RWPE2 (cell line): ENCODE measurements around the gene SAP30BP.

Experiments
- ATAC-seq: fragments of 200-7000 bp; cut with Tn5 transposase; 3 replicates; pipeline ENCODE4 v1.9.1; 2021; ENCODE audit warnings: low read depth
- DNase-seq: peaks from one replicate; pipeline ENCODE4 v3.0.0-alpha.2; 2020; ENCODE audit warnings: low spot score
- H3K27ac ChIP-seq: fragments of 450-650 bp; 2 replicates; pipeline ENCODE4 v1.5.1; 2017; ENCODE audit warnings: mild to moderate bottlenecking; ENCODE audit not compliant: poor library complexity, severe bottlenecking
- H3K27me3 ChIP-seq: fragments of 250-450 bp; sonication (Bioruptor Pico); 2 replicates; pipeline ENCODE4 v1.5.1; 2021; ENCODE audit warnings: mild to moderate bottlenecking, moderate library complexity; ENCODE audit not compliant: insufficient read depth, poor library complexity, severe bottlenecking
- H3K36me3 ChIP-seq: fragments of 250-450 bp; sonication (Bioruptor Pico); 2 replicates; pipeline ENCODE4 v1.5.1; 2020; ENCODE audit warnings: low read depth, mild to moderate bottlenecking, moderate library complexity
- H3K4me1 ChIP-seq: fragments of 250-450 bp; sonication (Bioruptor Pico); 2 replicates; pipeline ENCODE4 v1.5.1; 2021; ENCODE audit warnings: mild to moderate bottlenecking, moderate library complexity; ENCODE audit not compliant: insufficient read depth, poor library complexity, severe bottlenecking
- H3K4me3 ChIP-seq: fragments of 250-450 bp; sonication (Bioruptor Pico); 2 replicates; pipeline ENCODE4 v1.5.1; 2021; ENCODE audit warnings: mild to moderate bottlenecking, moderate library complexity; ENCODE audit not compliant: severe bottlenecking
- H3K9me3 ChIP-seq: fragments of 250-450 bp; sonication (Bioruptor Pico); 2 replicates; pipeline ENCODE4 v1.5.1; 2021; ENCODE audit warnings: mild to moderate bottlenecking, moderate library complexity; ENCODE audit not compliant: severe bottlenecking
- CTCF ChIP-seq: fragments of 450-650 bp; IDR thresholded peaks from one replicate; pipeline ENCODE4 v1.5.1; 2017; ENCODE audit warnings: mild to moderate bottlenecking, moderate library complexity; ENCODE audit not compliant: poor library complexity, severe bottlenecking

SAP30BP gene

GRCh38 chr17:75642182-75642783, 24.9 kb upstream of the SAP30BP start:
- TF ChIP-seq CTCF, result no peak
- Histone ChIP-seq H3K27me3 (no peaks in the 10 kb centered on the region), H3K36me3 (peaks cover 29% of the 10 kb centered on the region), H3K4me3 (no peak overlapping the region), H3K27ac (no peak overlapping the region), H3K9me3 (no peaks in the 10 kb centered on the region), H3K4me1 (peaks cover 19% of the 10 kb centered on the region)
- ATAC-seq (no peak), DNase-seq (no peak)

GRCh38 chr17:75642784-75643642, 24.1 kb upstream of the SAP30BP start:
- no peak for TF ChIP-seq CTCF
- Histone ChIP-seq H3K9me3 (no peaks in the 10 kb centered on the region), H3K36me3 (peaks cover 31% of the 10 kb centered on the region), H3K27ac (no peak overlapping the region), H3K4me3 (no peak overlapping the region), H3K27me3 (no peaks in the 10 kb centered on the region), H3K4me1 (peaks cover 19% of the 10 kb centered on the region)
- no peak for DNase-seq
- no peak for ATAC-seq

- no peak overlapping the region for H3K4me3 ChIP-seq
- no peaks in the 10 kb centered on the region for H3K9me3 ChIP-seq
- no peak overlapping the region for H3K27ac ChIP-seq
- DNase-seq (no peak), ATAC-seq (no peak)
- no peak for TF ChIP-seq CTCF
- H3K4me1 ChIP-seq, result peaks cover 19% of the 10 kb centered on the region
- H3K36me3 ChIP-seq, result peaks cover 25% of the 10 kb centered on the region
- no peaks in the 10 kb centered on the region for H3K27me3 ChIP-seq
These were observed 23.5 kb upstream of the SAP30BP start for GRCh38 chr17:75643643-75644017.

- H3K27me3 ChIP-seq, result no peaks in the 10 kb centered on the region
- ATAC-seq (peak; percentile 90), DNase-seq (peak; percentile 96)
- H3K9me3 ChIP-seq, result no peaks in the 10 kb centered on the region
- peak overlapping the region; percentile 94 for H3K27ac ChIP-seq
- H3K4me3 ChIP-seq, result no peak overlapping the region
- peaks cover 19% of the 10 kb centered on the region for H3K4me1 ChIP-seq
- no peak for TF ChIP-seq CTCF
- H3K36me3 ChIP-seq, result peaks cover 32% of the 10 kb centered on the region
These were observed 21.6 kb upstream of the SAP30BP start for GRCh38 chr17:75645501-75645888.
